ENCODE measurements around the gene SETD3. TPM values are rescaled to one million over a fixed set of nuclear protein-coding genes. Genes with fewer than 3 reads are reported as not detected.

The SETD3 gene
- total RNA-seq, 2 experiments from 2014 or later = 63.8 to 66.3 TPM

DNA sequence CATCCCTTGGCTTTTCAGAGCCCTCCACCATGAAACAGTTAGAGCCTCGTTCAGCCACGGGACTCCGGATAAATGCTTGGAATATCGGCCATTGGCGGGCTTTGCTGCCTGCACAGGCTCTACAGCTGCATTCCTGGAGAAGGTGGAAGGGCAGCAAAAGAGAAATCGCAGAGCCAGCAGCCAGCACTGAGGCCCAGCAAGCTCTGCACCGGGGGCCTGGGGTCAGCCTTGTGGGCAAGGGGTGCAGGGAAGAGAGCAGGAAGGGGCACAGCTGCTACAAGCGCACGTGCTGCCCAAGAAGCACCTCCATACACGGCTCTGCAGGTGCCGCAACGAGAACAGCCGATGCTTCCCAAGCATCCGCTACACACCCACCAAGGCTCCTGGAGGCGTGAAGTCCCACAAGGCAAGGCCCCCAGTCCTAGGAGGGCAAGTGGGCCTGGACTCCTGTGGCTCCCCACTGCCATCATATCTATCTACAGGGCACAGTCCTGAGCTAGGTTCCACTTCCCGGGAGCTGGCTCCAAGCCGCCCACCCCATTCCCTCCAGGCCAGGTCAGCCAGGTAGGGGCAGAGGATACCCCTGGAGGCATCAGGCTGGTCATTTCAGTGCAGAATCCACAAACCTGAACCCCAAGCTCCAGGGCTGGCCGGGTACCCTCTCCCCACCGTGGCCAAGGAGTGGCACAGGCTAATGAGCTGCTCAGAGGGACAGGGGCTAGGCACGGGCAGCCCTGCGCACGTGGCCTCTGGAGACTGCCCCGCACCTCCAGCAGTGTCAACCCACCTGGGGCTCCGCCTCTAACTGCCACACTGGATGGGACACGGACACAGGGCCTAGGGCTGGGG lies 40.7 kb upstream of the SETD3 start:
- Mint-ChIP-seq H3K4me1 (peaks cover 10% of the 10 kb centered on the region), H3K9me3 (no peaks in the 10 kb centered on the region), H3K27ac (no peak overlapping the region), H3K27me3 (no peaks in the 10 kb centered on the region), H3K36me3 (ENCODE audit: low read depth) (no peaks in the 10 kb centered on the region), H3K4me3 (no peak overlapping the region)
- DNase-seq = no peak
- ChIA-PET CTCF (no interaction called here), POLR2A (no interaction called here)

DNA sequence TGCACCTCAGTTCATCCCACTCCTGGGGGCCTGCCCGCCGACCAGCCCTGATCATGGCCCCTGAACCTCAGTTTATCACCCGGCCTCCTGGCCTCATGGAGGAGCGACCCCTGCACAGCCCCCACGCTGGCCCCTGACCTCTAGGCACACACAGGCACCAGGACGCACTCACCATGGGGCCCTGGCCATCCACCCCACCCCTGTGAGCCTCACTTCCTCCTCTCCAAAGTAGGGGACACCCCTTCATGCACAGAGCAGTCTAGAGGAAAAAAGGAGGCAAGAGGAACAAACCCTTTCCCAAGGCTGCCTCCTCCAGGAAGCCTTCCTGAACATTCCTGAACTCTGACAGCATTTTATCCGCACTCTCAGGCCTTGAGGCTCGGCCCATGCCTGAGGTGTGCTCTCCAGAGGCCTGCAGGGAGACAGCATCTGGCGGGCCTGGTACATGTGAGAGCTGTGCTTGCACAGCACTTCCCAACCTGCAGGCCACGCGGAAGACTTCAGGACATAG lies 40.0 kb upstream of the SETD3 start:
- Mint-ChIP-seq H3K4me3 (no peak overlapping the region), H3K27me3 (no peaks in the 10 kb centered on the region), H3K36me3 (ENCODE audit: low read depth) (no peaks in the 10 kb centered on the region), H3K9me3 (no peaks in the 10 kb centered on the region), H3K4me1 (peaks cover 8% of the 10 kb centered on the region), H3K27ac (no peak overlapping the region)
- DNase-seq = no peak
- ChIA-PET POLR2A (no interaction called here), CTCF (no interaction called here)

GRCh38 chr14:99519931-99520421 lies 39.3 kb upstream of the SETD3 start:
- H3K27ac Mint-ChIP-seq = no peak overlapping the region
- no peaks in the 10 kb centered on the region for H3K9me3 Mint-ChIP-seq
- CTCF ChIA-PET = interaction anchor here (1.1 kb wide), 1 partner anchor 108 kb away, joined by 4 read pairs; no protein-coding TSS in a partner anchor
- no peak for DNase-seq
- no peaks in the 10 kb centered on the region for H3K27me3 Mint-ChIP-seq
- POLR2A ChIA-PET = no interaction called here
- no peaks in the 10 kb centered on the region for H3K36me3 Mint-ChIP-seq (ENCODE audit: low read depth)
- no peak overlapping the region for H3K4me3 Mint-ChIP-seq
- peaks cover 3% of the 10 kb centered on the region for H3K4me1 Mint-ChIP-seq

- POLR2A ChIA-PET = no interaction called here
- CTCF ChIA-PET = interaction anchor here (0.7 to 1.2 kb wide), 3 partner anchors 67 to 165 kb away, joined by 3 to 4 read pairs (median 4); partner anchors contain the start of gene CYP46A1
Observed at GRCh38 chr14:99519347-99519881, 38.8 kb upstream of the SETD3 start.

GRCh38 chr14:99518441-99519346 lies 38.0 kb upstream of the SETD3 start:
- Mint-ChIP-seq H3K27ac (no peak overlapping the region), H3K27me3 (no peaks in the 10 kb centered on the region)
- POLR2A ChIA-PET = no interaction called here

More at GRCh38 chr14:99519347-99519881, 38.8 kb upstream of the SETD3 start:
- H3K36me3 Mint-ChIP-seq (ENCODE audit: low read depth) = no peaks in the 10 kb centered on the region
- no peak for DNase-seq
- H3K27ac Mint-ChIP-seq = no peak overlapping the region
- no peak overlapping the region for H3K4me3 Mint-ChIP-seq
- H3K27me3 Mint-ChIP-seq = no peaks in the 10 kb centered on the region
- no peaks in the 10 kb centered on the region for H3K9me3 Mint-ChIP-seq
- H3K4me1 Mint-ChIP-seq = no peaks in the 10 kb centered on the region

DNA sequence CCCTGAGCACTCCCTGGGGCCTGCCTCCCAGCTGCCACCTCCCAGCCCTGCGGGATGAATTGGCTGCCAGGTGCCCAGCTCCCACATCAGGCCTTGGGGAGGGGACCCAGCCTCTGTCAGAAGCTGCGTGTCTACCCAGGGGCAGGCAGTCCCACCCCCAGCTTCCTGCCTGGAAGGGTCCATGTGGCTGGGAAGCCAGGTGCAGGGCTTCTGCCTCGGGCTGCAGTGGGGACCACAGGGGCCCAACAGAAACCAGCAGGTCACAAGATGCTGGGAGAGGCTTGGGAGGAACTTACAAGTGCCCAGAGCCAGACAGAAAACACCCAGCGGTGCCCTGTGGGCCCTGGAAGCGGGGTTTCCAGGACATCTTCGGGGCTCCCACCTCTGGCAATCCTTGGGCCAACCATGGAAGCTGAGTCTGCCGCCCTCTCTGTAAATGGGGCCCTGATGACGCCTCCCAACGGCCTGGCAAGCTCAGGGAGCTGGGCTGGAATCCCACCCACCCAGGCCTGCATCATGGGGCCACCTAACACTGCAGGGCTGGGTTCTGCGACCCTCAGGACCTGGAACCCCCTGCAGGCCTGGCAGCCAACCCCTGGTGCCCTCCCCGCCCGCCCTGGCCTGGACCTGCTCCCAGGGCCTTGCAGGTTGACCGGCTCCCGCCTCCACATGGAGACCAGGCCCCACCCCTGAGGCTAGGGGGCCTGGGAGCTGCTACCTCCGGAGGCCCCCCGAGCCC lies 37.2 kb upstream of the SETD3 start:
- DNase-seq = no peak
- CTCF ChIA-PET = interaction anchor here (0.6 to 1.2 kb wide), 2 partner anchors 91 to 262 kb away, joined by 3 to 4 read pairs; no protein-coding TSS in a partner anchor
- H3K4me1 Mint-ChIP-seq = no peaks in the 10 kb centered on the region

More at GRCh38 chr14:99518441-99519346, 38.0 kb upstream of the SETD3 start:
- Mint-ChIP-seq H3K36me3 (ENCODE audit: low read depth) (no peaks in the 10 kb centered on the region), H3K9me3 (no peaks in the 10 kb centered on the region), H3K4me1 (no peaks in the 10 kb centered on the region), H3K4me3 (no peak overlapping the region)
- DNase-seq = peak; percentile 84
- CTCF ChIA-PET = interaction anchor here (0.6 to 1.2 kb wide), 5 partner anchors 67 to 263 kb away, joined by 3 to 4 read pairs (median 4); partner anchors contain the start of gene CYP46A1

GRCh38 chr14:99516871-99517642 lies 36.4 kb upstream of the SETD3 start:
- no peak overlapping the region for H3K27ac Mint-ChIP-seq
- ChIA-PET CTCF (interaction anchor here (1.2 kb wide), 1 partner anchor 91 kb away, joined by 3 read pairs; no protein-coding TSS in a partner anchor), POLR2A (no interaction called here)
- no peak for DNase-seq
- no peaks in the 10 kb centered on the region for H3K4me1 Mint-ChIP-seq
- H3K27me3 Mint-ChIP-seq = no peaks in the 10 kb centered on the region
- no peak overlapping the region for H3K4me3 Mint-ChIP-seq
- H3K9me3 Mint-ChIP-seq = no peaks in the 10 kb centered on the region
- no peaks in the 10 kb centered on the region for H3K36me3 Mint-ChIP-seq (ENCODE audit: low read depth)

More for the DNA sequence above, 37.2 kb upstream of the SETD3 start:
- Mint-ChIP-seq H3K27ac (no peak overlapping the region), H3K36me3 (ENCODE audit: low read depth) (no peaks in the 10 kb centered on the region), H3K4me3 (no peak overlapping the region), H3K27me3 (no peaks in the 10 kb centered on the region), H3K9me3 (no peaks in the 10 kb centered on the region)
- POLR2A ChIA-PET = no interaction called here

- Mint-ChIP-seq H3K9me3 (no peaks in the 10 kb centered on the region), H3K27ac (no peak overlapping the region), H3K4me1 (no peaks in the 10 kb centered on the region), H3K27me3 (no peaks in the 10 kb centered on the region), H3K4me3 (no peak overlapping the region), H3K36me3 (ENCODE audit: low read depth) (no peaks in the 10 kb centered on the region)
- no peak for DNase-seq
- ChIA-PET CTCF (no interaction called here), POLR2A (no interaction called here)
Observed at GRCh38 chr14:99516156-99516870, 35.7 kb upstream of the SETD3 start.

- POLR2A ChIA-PET = no interaction called here
- H3K27me3 Mint-ChIP-seq = no peaks in the 10 kb centered on the region
Observed at GRCh38 chr14:99515301-99516155, 34.9 kb upstream of the SETD3 start.

GRCh38 chr14:99514552-99515300 lies 34.1 kb upstream of the SETD3 start:
- Mint-ChIP-seq H3K4me3 (no peak overlapping the region), H3K27ac (no peak overlapping the region), H3K4me1 (no peaks in the 10 kb centered on the region), H3K9me3 (no peaks in the 10 kb centered on the region), H3K36me3 (ENCODE audit: low read depth) (peaks cover 2% of the 10 kb centered on the region), H3K27me3 (no peaks in the 10 kb centered on the region)
- DNase-seq = no peak
- CTCF ChIA-PET = no interaction called here
- POLR2A ChIA-PET = no interaction called here

More at GRCh38 chr14:99515301-99516155, 34.9 kb upstream of the SETD3 start:
- CTCF ChIA-PET = interaction anchor here (0.7 kb wide), 1 partner anchor 336 kb away, joined by 3 read pairs; no protein-coding TSS in a partner anchor
- Mint-ChIP-seq H3K4me1 (no peaks in the 10 kb centered on the region), H3K27ac (no peak overlapping the region), H3K4me3 (no peak overlapping the region), H3K36me3 (ENCODE audit: low read depth) (peaks cover 2% of the 10 kb centered on the region), H3K9me3 (no peaks in the 10 kb centered on the region)
- DNase-seq = no peak
